PFSK-1 (cell line): ENCODE results near the gene KIAA1549.

Experiments
- FOXP2 ChIP-seq: optimal IDR thresholded peaks from 2 replicates; pipeline ENCODE3; 2011; ENCODE audit warnings: borderline replicate concordance, control low read depth, inconsistent platforms; ENCODE audit not compliant: insufficient read depth; ENCODE audit errors: extremely low read length, extremely low read depth
- POLR2AphosphoS5 ChIP-seq: IDR thresholded peaks from 2 replicates; pipeline ENCODE4 v1.6.1; 2012; ENCODE audit warnings: low read depth, mild to moderate bottlenecking, control low read depth, low read length, moderate library complexity

- no peak for TF ChIP-seq FOXP2
- TF ChIP-seq POLR2AphosphoS5: no peak
Measured at GRCh38 chr7:138954545-138955475, 26.4 kb downstream of the KIAA1549 start.
